Vagina (tissue), 2 donors: Measurements from ENCODE around the gene FLNB. TPM values are rescaled to one million over a fixed set of nuclear protein-coding genes. Genes with fewer than 3 reads are reported as not detected.

Source experiments
- DNase-seq, 2 donors: peaks; one replicate each; pipeline ENCODE4 v3.0.0-alpha.2; 2017; ENCODE audit errors: extremely low spot score in 2 of 2
- H3K27ac ChIP-seq: fragments of 200-600 bp; sonication (generic); one replicate; pipeline ENCODE4 v1.5.1; 2019
- H3K27me3 ChIP-seq: fragments of 200-600 bp; sonication (generic); one replicate; pipeline ENCODE4 v1.5.1; 2019
- H3K36me3 ChIP-seq, 2 donors: fragments of 200-600 bp; sonication (generic); one replicate each; pipeline ENCODE4 v1.5.1; 2017 to 2019
- H3K4me1 ChIP-seq: fragments of 200-600 bp; sonication (generic); one replicate; pipeline ENCODE4 v1.5.1; 2019
- H3K4me3 ChIP-seq, 2 donors: fragments of 200-600 bp; sonication (generic); 1 replicate in 1 of 2; 2 replicates in 1 of 2; pipeline ENCODE4 v1.5.1; 2016 to 2019
- H3K9me3 ChIP-seq: fragments of 200-600 bp; sonication (generic); one replicate; pipeline ENCODE4 v1.5.1; 2019
- CTCF ChIP-seq, 3 experiments: fragments of 450-650 bp in 2 of 3; fragments of 200-600 bp in 1 of 3; sonication (generic) in 1 of 3; IDR thresholded peaks; one replicate each; pipeline ENCODE4 v1.5.1; 2017 to 2019; ENCODE audit warnings: antibody characterized with exemption in 3 of 3, mild to moderate bottlenecking in 2 of 3, moderate library complexity in 2 of 3
- POLR2A ChIP-seq, 2 donors: fragments of 450-650 bp; IDR thresholded peaks; one replicate each; pipeline ENCODE4 v1.6.1; 2017; ENCODE audit warnings: antibody characterized with exemption in 2 of 2, mild to moderate bottlenecking in 2 of 2, moderate library complexity in 2 of 2
- POLR2AphosphoS5 ChIP-seq, 2 donors: sonication (generic); formaldehyde crosslinking; IDR thresholded peaks; one replicate each; pipeline ENCODE4 v1.9.0; 2017; ENCODE audit warnings: antibody characterized with exemption in 2 of 2, mild to moderate bottlenecking in 2 of 2, low read depth in 1 of 2; ENCODE audit not compliant: insufficient read depth in 1 of 2
- intact Hi-C: fragments of 100-400 bp; cut with DNase I; formaldehyde crosslinking; loops from one replicate; pipeline ENCODE4 v1.15.1; 2023
- total RNA-seq: library from RNA; depleted of rRNA; stranded (reverse); fragments of >200 nt; gene quantifications from one replicate; pipeline ENCODE4 v1.2.3, GENCODE V29; 2016

FLNB gene
- total RNA-seq, 1 donor from 2014 or later = 147 TPM

GRCh38 chr3:58188921-58189451, 180.8 kb downstream of the FLNB start:
- Histone ChIP-seq H3K4me1 (peaks cover 8% of the 10 kb centered on the region), H3K4me3 (no peak overlapping the region), H3K27ac (peak overlapping the region; percentile 28), H3K27me3 (no peaks in the 10 kb centered on the region), H3K36me3 (no peaks in the 10 kb centered on the region), H3K9me3 (no peaks in the 10 kb centered on the region)
- intact Hi-C loops = loop anchor here (5.0 to 10.0 kb wide), 2 partner anchors 113 to 226 kb away; no protein-coding TSS in a partner anchor
- peak in 1 of 2 donors; percentile 71 for TF ChIP-seq POLR2AphosphoS5 (IDR thresholded peaks at IDR 0.05; ENCODE audit: insufficient read depth in 1 of 2, low read depth in 1 of 2)
- TF ChIP-seq POLR2A (IDR thresholded peaks at IDR 0.05) = no peak
- DNase-seq = no peak

GRCh38 chr3:58189691-58190090, 181.5 kb downstream of the FLNB start:
- intact Hi-C loops = loop anchor here (5.0 to 10.0 kb wide), 2 partner anchors 113 to 225 kb away; no protein-coding TSS in a partner anchor
- H3K4me3 ChIP-seq = no peak overlapping the region
- no peaks in the 10 kb centered on the region for H3K9me3 ChIP-seq
- H3K36me3 ChIP-seq = no peaks in the 10 kb centered on the region
- H3K27ac ChIP-seq = no peak overlapping the region
- H3K27me3 ChIP-seq = no peaks in the 10 kb centered on the region
- TF ChIP-seq POLR2A (IDR thresholded peaks at IDR 0.05) = no peak
- TF ChIP-seq CTCF (IDR thresholded peaks at IDR 0.05) = no peak
- TF ChIP-seq POLR2AphosphoS5 (IDR thresholded peaks at IDR 0.05; ENCODE audit: insufficient read depth in 1 of 2, low read depth in 1 of 2) = no peak
- H3K4me1 ChIP-seq = peaks cover 8% of the 10 kb centered on the region
- no peak for DNase-seq

- H3K27ac ChIP-seq = no peak overlapping the region
- H3K36me3 ChIP-seq = no peaks in the 10 kb centered on the region
- peaks cover 8% of the 10 kb centered on the region for H3K4me1 ChIP-seq
- H3K9me3 ChIP-seq = no peaks in the 10 kb centered on the region
- DNase-seq = no peak
- H3K4me3 ChIP-seq = no peak overlapping the region
- H3K27me3 ChIP-seq = no peaks in the 10 kb centered on the region
- no peak for TF ChIP-seq CTCF (IDR thresholded peaks at IDR 0.05)
- no peak for TF ChIP-seq POLR2A (IDR thresholded peaks at IDR 0.05)
- no peak for TF ChIP-seq POLR2AphosphoS5 (IDR thresholded peaks at IDR 0.05; ENCODE audit: insufficient read depth in 1 of 2, low read depth in 1 of 2)
- intact Hi-C loops = no loop called here
Measured at GRCh38 chr3:58190291-58190690, 182.1 kb downstream of the FLNB start.

GRCh38 chr3:58190882-58191281, 182.7 kb downstream of the FLNB start:
- intact Hi-C loops = no loop called here
- no peaks in the 10 kb centered on the region for H3K36me3 ChIP-seq
- TF ChIP-seq CTCF (IDR thresholded peaks at IDR 0.05) = no peak
- no peak for TF ChIP-seq POLR2A (IDR thresholded peaks at IDR 0.05)
- TF ChIP-seq POLR2AphosphoS5 (IDR thresholded peaks at IDR 0.05; ENCODE audit: insufficient read depth in 1 of 2, low read depth in 1 of 2) = no peak
- H3K4me3 ChIP-seq = no peak overlapping the region
- H3K4me1 ChIP-seq = peaks cover 8% of the 10 kb centered on the region
- H3K27me3 ChIP-seq = no peaks in the 10 kb centered on the region
- DNase-seq = no peak
- H3K27ac ChIP-seq = no peak overlapping the region
- H3K9me3 ChIP-seq = no peaks in the 10 kb centered on the region

- peaks cover 8% of the 10 kb centered on the region for H3K4me1 ChIP-seq
- DNase-seq = no peak
- H3K4me3 ChIP-seq = no peak overlapping the region
- no peaks in the 10 kb centered on the region for H3K9me3 ChIP-seq
- intact Hi-C loops = no loop called here
- no peaks in the 10 kb centered on the region for H3K27me3 ChIP-seq
- no peak overlapping the region for H3K27ac ChIP-seq
- TF ChIP-seq CTCF (IDR thresholded peaks at IDR 0.05) = no peak
- no peaks in the 10 kb centered on the region for H3K36me3 ChIP-seq
Measured at GRCh38 chr3:58191361-58191991, 183.3 kb downstream of the FLNB start.
